Cerebellar nuclear complex (tissue), 1 donor: Measurements from ENCODE around the gene PRKAR1B.

Source experiments
- DNase-seq, 2 experiments: peaks; one replicate each; lab custom pipeline; 2025; lab: John Stamatoyannopoulos, UW

PRKAR1B gene

GRCh38 chr7:589781-590575, 137.1 kb downstream of the PRKAR1B start:
- no peak for DNase-seq

GRCh38 chr7:587767-588166, 139.3 kb downstream of the PRKAR1B start:
- DNase-seq: no peak

- DNase-seq: no peak
These were observed 140.6 kb downstream of the PRKAR1B start for GRCh38 chr7:586494-586893.

- DNase-seq: no peak
These were observed 141.2 kb downstream of the PRKAR1B start for GRCh38 chr7:585873-586272.

GRCh38 chr7:585229-585711, 141.8 kb downstream of the PRKAR1B start:
- DNase-seq: no peak

GRCh38 chr7:584820-585219, 142.3 kb downstream of the PRKAR1B start:
- DNase-seq: no peak

- no peak for DNase-seq
These were observed 143.0 kb downstream of the PRKAR1B start for GRCh38 chr7:584122-584465.

- DNase-seq: no peak
These were observed 143.5 kb downstream of the PRKAR1B start for GRCh38 chr7:583410-584121.

GRCh38 chr7:582931-583330, 144.2 kb downstream of the PRKAR1B start:
- no peak for DNase-seq

- no peak for DNase-seq
These were observed 144.8 kb downstream of the PRKAR1B start for GRCh38 chr7:582081-582835.

GRCh38 chr7:578386-578785, 148.7 kb downstream of the PRKAR1B start:
- no peak for DNase-seq

- DNase-seq: no peak
These were observed 149.2 kb downstream of the PRKAR1B start for GRCh38 chr7:577741-578370.

- DNase-seq: no peak
These were observed 149.8 kb downstream of the PRKAR1B start for GRCh38 chr7:577278-577665.

- no peak for DNase-seq
These were observed 150.4 kb downstream of the PRKAR1B start for GRCh38 chr7:576524-577277.

- no peak for DNase-seq
These were observed 151.4 kb downstream of the PRKAR1B start for GRCh38 chr7:575425-576366.

GRCh38 chr7:574661-575395, 152.3 kb downstream of the PRKAR1B start:
- no peak for DNase-seq

GRCh38 chr7:573933-574381, 153.1 kb downstream of the PRKAR1B start:
- no peak for DNase-seq

GRCh38 chr7:573269-573932, 153.7 kb downstream of the PRKAR1B start:
- DNase-seq: no peak
